Measurements from ENCODE around the gene CNTN6. TPM values are rescaled to one million over a fixed set of nuclear protein-coding genes. Genes with fewer than 3 reads are reported as not detected.
"Not testable (repeated sequence)": the region's sequence is repeated elsewhere in the genome, so short reads cannot be mapped to it uniquely, and the experiment has no call there.

CNTN6 gene
- total RNA-seq, 2 donors from 2014 or later = not detected

GRCh38 chr3:1348547-1348946 lies 255.7 kb downstream of the CNTN6 start:
- no peaks in the 10 kb centered on the region for H3K9me3 ChIP-seq (ENCODE audit: control insufficient read depth, low read length, poor library complexity, severe bottlenecking)
- Mint-ChIP-seq H3K27me3 (no peaks in the 10 kb centered on the region), H3K4me3 (no peak overlapping the region), H3K4me1 (no peaks in the 10 kb centered on the region), H3K36me3 (ENCODE audit: low read depth) (no peaks in the 10 kb centered on the region), H3K27ac (no peak overlapping the region)
- DNase-seq (no peak), ATAC-seq (no peak)

GRCh38 chr3:1350885-1351284 lies 258.1 kb downstream of the CNTN6 start:
- no peaks in the 10 kb centered on the region for H3K36me3 Mint-ChIP-seq (ENCODE audit: low read depth)
- H3K27me3 Mint-ChIP-seq = no peaks in the 10 kb centered on the region
- no peak overlapping the region for H3K4me3 Mint-ChIP-seq
- ATAC-seq (no peak), DNase-seq (no peak)
- no peaks in the 10 kb centered on the region for H3K4me1 Mint-ChIP-seq
- no peak overlapping the region for H3K27ac Mint-ChIP-seq
- H3K9me3 ChIP-seq (ENCODE audit: control insufficient read depth, low read length, poor library complexity, severe bottlenecking) = no peaks in the 10 kb centered on the region

DNA sequence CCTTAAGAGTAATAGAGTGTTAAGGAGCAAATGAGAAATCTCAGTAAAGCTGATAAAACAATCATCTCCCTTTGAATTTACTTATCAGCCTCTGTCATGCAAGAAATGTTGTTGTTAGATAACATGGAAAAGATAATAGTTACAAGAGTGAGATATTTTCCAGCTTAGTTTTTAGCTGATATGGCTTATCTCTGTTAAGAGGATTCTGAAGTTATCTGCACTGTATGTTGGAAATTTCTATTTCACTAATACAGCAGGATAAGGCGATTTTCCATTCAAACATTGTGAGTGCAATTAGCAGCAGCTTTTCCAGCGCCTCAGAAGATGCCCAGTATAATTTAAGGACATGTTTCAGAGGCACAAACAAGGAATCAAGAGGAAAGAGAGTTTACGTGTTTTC lies 262.9 kb downstream of the CNTN6 start:
- H3K36me3 Mint-ChIP-seq (ENCODE audit: low read depth) = no peaks in the 10 kb centered on the region
- no peaks in the 10 kb centered on the region for H3K9me3 ChIP-seq (ENCODE audit: control insufficient read depth, low read length, poor library complexity, severe bottlenecking)
- H3K27ac Mint-ChIP-seq = no peak overlapping the region
- no peaks in the 10 kb centered on the region for H3K4me1 Mint-ChIP-seq
- no peak overlapping the region for H3K4me3 Mint-ChIP-seq
- DNase-seq (no peak), ATAC-seq (no peak)
- no peaks in the 10 kb centered on the region for H3K27me3 Mint-ChIP-seq

DNA sequence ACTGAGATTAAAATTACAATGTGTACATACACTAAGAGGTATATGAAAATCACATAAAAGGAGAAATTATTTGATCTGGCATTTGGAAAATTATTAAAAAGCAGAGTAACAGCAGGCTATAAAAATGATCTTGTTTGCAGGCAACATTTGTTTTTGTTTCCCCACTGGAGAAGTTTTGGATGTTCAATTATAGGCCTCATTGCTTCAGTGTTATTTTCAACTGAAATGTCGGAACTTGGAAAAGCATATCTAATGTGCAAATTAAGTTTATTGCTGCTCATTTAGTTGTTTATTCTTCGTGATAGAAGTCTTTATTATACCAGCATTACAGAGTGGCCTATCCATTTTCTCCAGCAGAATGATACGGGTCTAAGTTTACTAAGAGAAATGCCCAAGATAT lies 263.3 kb downstream of the CNTN6 start:
- Mint-ChIP-seq H3K27me3 (no peaks in the 10 kb centered on the region), H3K4me1 (no peaks in the 10 kb centered on the region), H3K4me3 (no peak overlapping the region), H3K36me3 (ENCODE audit: low read depth) (no peaks in the 10 kb centered on the region), H3K27ac (no peak overlapping the region)
- no peak for DNase-seq
- no peaks in the 10 kb centered on the region for H3K9me3 ChIP-seq (ENCODE audit: control insufficient read depth, low read length, poor library complexity, severe bottlenecking)
- ATAC-seq = no peak

DNA sequence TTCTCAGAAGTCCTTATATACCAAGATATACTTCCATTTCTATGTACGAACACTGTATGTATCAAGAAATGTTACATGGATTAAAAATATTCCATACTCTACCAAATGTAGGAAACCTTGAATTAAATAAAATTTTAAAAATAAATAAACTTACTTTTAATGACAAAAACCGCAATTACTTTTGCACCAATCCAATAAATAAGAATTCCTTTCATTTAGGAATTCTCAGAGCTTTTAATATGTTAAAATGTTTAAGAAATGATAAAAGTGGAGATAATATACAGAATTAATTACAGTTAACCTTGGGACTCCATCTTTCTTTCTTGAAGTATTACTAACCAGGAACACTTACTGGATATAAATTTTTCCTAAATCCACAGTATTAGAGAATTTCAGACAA lies 272.7 kb downstream of the CNTN6 start:
- no peaks in the 10 kb centered on the region for H3K36me3 Mint-ChIP-seq (ENCODE audit: low read depth)
- no peaks in the 10 kb centered on the region for H3K9me3 ChIP-seq (ENCODE audit: control insufficient read depth, low read length, poor library complexity, severe bottlenecking)
- ATAC-seq = no peak

GRCh38 chr3:1374471-1374870 lies 281.6 kb downstream of the CNTN6 start:
- H3K9me3 ChIP-seq (ENCODE audit: control insufficient read depth, low read length, poor library complexity, severe bottlenecking) = no peaks in the 10 kb centered on the region
- DNase-seq (no peak), ATAC-seq (no peak)
- H3K27ac Mint-ChIP-seq = no peak overlapping the region
- H3K36me3 Mint-ChIP-seq (ENCODE audit: low read depth) = no peaks in the 10 kb centered on the region
- H3K4me1 Mint-ChIP-seq = no peaks in the 10 kb centered on the region
- H3K27me3 Mint-ChIP-seq = no peaks in the 10 kb centered on the region
- no peak overlapping the region for H3K4me3 Mint-ChIP-seq

More for the DNA sequence above, 272.7 kb downstream of the CNTN6 start:
- H3K4me3 Mint-ChIP-seq = no peak overlapping the region
- no peak overlapping the region for H3K27ac Mint-ChIP-seq
- no peaks in the 10 kb centered on the region for H3K4me1 Mint-ChIP-seq
- DNase-seq = no peak
- no peaks in the 10 kb centered on the region for H3K27me3 Mint-ChIP-seq

DNA sequence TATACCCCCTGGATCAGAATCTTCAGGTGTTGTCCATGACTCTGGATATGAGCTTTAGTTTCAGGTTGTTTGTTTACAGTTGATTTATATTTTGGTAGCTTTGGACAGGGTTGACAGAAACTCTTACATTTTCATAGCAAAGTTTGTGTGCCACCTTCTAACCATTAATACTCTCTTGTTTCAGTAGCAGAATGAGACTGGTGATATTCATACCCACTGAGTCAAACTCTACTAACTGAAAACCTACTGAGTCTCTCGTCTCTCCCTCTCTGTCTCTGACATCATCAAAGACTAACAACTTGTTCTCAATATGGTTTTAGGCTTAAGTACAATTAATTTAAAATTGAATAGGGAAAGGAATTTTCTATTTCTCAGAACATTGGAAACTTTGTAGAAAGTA lies 282.3 kb downstream of the CNTN6 start:
- Mint-ChIP-seq H3K27ac (no peak overlapping the region), H3K4me1 (no peaks in the 10 kb centered on the region), H3K27me3 (no peaks in the 10 kb centered on the region), H3K36me3 (ENCODE audit: low read depth) (no peaks in the 10 kb centered on the region), H3K4me3 (no peak overlapping the region)
- DNase-seq = no peak
- no peak for ATAC-seq
- H3K9me3 ChIP-seq (ENCODE audit: control insufficient read depth, low read length, poor library complexity, severe bottlenecking) = no peaks in the 10 kb centered on the region

DNA sequence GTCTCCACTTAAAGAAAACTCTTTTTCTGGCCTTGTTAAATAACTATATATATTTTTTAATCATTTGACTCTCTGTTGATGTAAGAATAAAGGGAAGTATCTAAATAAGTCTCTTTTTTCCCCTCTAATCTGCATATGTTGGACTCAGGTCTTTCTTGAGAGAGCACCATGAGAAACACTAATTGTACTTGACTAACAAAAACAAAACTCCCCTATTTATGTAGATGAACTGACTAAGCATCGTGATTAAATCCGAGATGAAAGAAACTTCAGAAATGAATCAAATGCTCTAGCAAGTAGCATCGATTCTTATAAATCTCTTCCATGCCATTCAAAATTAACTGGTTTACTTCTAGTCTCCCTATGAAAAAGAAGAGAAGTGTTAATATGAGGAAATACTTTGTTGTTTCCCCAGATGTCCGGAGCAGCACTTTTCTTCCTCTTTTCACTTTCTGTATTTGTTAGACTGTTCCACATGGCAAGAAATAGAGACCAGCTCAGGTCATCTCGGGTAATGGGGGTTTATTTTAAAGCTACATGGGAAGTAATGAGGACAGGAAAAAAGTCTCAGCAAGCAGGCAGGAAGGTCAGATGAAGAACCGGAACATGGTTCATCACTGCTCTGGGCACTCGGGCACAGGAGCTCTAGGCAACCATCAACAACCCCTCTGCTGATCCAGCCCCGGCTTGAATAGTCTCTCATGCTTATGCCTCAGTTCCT lies 288.3 kb downstream of the CNTN6 start:
- H3K9me3 ChIP-seq (ENCODE audit: control insufficient read depth, low read length, poor library complexity, severe bottlenecking) = no peaks in the 10 kb centered on the region
- no peak overlapping the region for H3K4me3 Mint-ChIP-seq
- no peaks in the 10 kb centered on the region for H3K27me3 Mint-ChIP-seq
- no peak for ATAC-seq
- no peak for DNase-seq
- no peaks in the 10 kb centered on the region for H3K4me1 Mint-ChIP-seq
- no peaks in the 10 kb centered on the region for H3K36me3 Mint-ChIP-seq (ENCODE audit: low read depth)
- no peak overlapping the region for H3K27ac Mint-ChIP-seq

DNA sequence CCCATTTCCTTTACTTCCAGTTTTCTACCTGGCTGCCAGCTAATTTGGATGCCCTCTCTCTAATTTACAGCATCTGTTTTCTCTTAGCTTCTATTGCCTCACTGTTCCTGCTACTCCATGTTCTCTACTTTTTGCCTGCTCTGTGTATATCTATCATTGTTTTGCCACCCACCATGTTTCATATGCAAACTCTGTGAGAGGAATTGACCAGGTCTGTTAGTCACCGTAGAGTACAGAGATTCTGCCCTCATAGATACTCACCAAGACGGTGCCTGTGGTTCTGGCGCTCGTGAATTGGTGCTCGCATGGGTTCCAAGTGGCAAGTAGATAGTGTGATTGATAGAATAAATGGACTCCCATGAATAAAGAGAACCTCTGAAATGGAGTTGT lies 288.8 kb downstream of the CNTN6 start:
- ATAC-seq (no peak), DNase-seq (no peak)
- no peaks in the 10 kb centered on the region for H3K36me3 Mint-ChIP-seq (ENCODE audit: low read depth)
- no peaks in the 10 kb centered on the region for H3K27me3 Mint-ChIP-seq
- no peaks in the 10 kb centered on the region for H3K4me1 Mint-ChIP-seq
- H3K9me3 ChIP-seq (ENCODE audit: control insufficient read depth, low read length, poor library complexity, severe bottlenecking) = no peaks in the 10 kb centered on the region
- H3K27ac Mint-ChIP-seq = no peak overlapping the region
- no peak overlapping the region for H3K4me3 Mint-ChIP-seq

- H3K4me3 Mint-ChIP-seq = not testable (repeated sequence)
Measured at GRCh38 chr3:1387396-1387905, 294.6 kb downstream of the CNTN6 start.

GRCh38 chr3:1394188-1394587 lies 301.4 kb downstream of the CNTN6 start:
- no peak for DNase-seq
- no peaks in the 10 kb centered on the region for H3K9me3 ChIP-seq (ENCODE audit: control insufficient read depth, low read length, poor library complexity, severe bottlenecking)

More at GRCh38 chr3:1387396-1387905, 294.6 kb downstream of the CNTN6 start:
- not testable (repeated sequence) for ATAC-seq; H3K9me3 ChIP-seq (ENCODE audit: control insufficient read depth, low read length, poor library complexity, severe bottlenecking); H3K27ac Mint-ChIP-seq; H3K4me1 Mint-ChIP-seq; H3K36me3 Mint-ChIP-seq (ENCODE audit: low read depth); H3K27me3 Mint-ChIP-seq; DNase-seq

GRCh38 chr3:1400571-1400970 lies 307.7 kb downstream of the CNTN6 start:
- no peaks in the 10 kb centered on the region for H3K36me3 Mint-ChIP-seq (ENCODE audit: low read depth)
- no peaks in the 10 kb centered on the region for H3K4me1 Mint-ChIP-seq
- no peaks in the 10 kb centered on the region for H3K27me3 Mint-ChIP-seq
- H3K4me3 Mint-ChIP-seq = no peak overlapping the region
- ATAC-seq (no peak), DNase-seq (no peak)
- no peak overlapping the region for H3K27ac Mint-ChIP-seq
- no peaks in the 10 kb centered on the region for H3K9me3 ChIP-seq (ENCODE audit: control insufficient read depth, low read length, poor library complexity, severe bottlenecking)

More at GRCh38 chr3:1394188-1394587, 301.4 kb downstream of the CNTN6 start:
- Mint-ChIP-seq H3K36me3 (ENCODE audit: low read depth) (no peaks in the 10 kb centered on the region), H3K27me3 (no peaks in the 10 kb centered on the region), H3K4me1 (no peaks in the 10 kb centered on the region), H3K4me3 (no peak overlapping the region), H3K27ac (no peak overlapping the region)
- ATAC-seq = no peak

GRCh38 chr3:1404270-1404962 lies 311.6 kb downstream of the CNTN6 start:
- no peaks in the 10 kb centered on the region for H3K9me3 ChIP-seq (ENCODE audit: control insufficient read depth, low read length, poor library complexity, severe bottlenecking)
- no peaks in the 10 kb centered on the region for H3K36me3 Mint-ChIP-seq (ENCODE audit: low read depth)
- no peak for DNase-seq
- H3K4me1 Mint-ChIP-seq = no peaks in the 10 kb centered on the region
- no peak overlapping the region for H3K4me3 Mint-ChIP-seq
- ATAC-seq = no peak
- no peaks in the 10 kb centered on the region for H3K27me3 Mint-ChIP-seq
- no peak overlapping the region for H3K27ac Mint-ChIP-seq

DNA sequence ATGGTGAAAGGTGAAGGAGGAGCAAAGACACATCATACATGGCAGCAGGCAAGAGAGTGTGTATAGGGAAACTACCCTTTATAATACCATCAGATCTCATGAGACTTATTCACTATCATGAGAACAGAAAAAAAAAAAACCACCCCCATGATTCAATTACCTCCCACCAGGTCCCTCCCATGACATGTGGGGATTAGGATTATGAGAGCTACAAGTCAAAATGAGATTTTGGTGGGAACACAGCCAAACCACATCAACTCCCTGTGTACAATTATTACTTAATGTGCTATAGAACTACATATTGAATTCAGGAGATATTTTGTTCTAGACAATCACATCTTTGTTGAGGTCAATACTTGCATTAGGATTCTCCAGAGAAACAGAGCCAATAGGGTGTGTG lies 313.4 kb downstream of the CNTN6 start:
- H3K36me3 Mint-ChIP-seq (ENCODE audit: low read depth) = no peaks in the 10 kb centered on the region
- no peak overlapping the region for H3K27ac Mint-ChIP-seq
- no peaks in the 10 kb centered on the region for H3K27me3 Mint-ChIP-seq
- no peaks in the 10 kb centered on the region for H3K4me1 Mint-ChIP-seq
- no peak for ATAC-seq
- H3K4me3 Mint-ChIP-seq = no peak overlapping the region
- no peak for DNase-seq
- no peaks in the 10 kb centered on the region for H3K9me3 ChIP-seq (ENCODE audit: control insufficient read depth, low read length, poor library complexity, severe bottlenecking)

Data from T-helper 17 cell (primary cell).